Measurements from ENCODE around the gene GLYATL2.

- TF ChIP-seq, protein P1, sequence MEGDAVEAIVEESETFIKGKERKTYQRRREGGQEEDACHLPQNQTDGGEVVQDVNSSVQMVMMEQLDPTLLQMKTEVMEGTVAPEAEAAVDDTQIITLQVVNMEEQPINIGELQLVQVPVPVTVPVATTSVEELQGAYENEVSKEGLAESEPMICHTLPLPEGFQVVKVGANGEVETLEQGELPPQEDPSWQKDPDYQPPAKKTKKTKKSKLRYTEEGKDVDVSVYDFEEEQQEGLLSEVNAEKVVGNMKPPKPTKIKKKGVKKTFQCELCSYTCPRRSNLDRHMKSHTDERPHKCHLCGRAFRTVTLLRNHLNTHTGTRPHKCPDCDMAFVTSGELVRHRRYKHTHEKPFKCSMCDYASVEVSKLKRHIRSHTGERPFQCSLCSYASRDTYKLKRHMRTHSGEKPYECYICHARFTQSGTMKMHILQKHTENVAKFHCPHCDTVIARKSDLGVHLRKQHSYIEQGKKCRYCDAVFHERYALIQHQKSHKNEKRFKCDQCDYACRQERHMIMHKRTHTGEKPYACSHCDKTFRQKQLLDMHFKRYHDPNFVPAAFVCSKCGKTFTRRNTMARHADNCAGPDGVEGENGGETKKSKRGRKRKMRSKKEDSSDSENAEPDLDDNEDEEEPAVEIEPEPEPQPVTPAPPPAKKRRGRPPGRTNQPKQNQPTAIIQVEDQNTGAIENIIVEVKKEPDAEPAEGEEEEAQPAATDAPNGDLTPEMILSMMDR (IDR thresholded peaks at IDR 0.05 in 2 of 3, conservative IDR thresholded peaks at IDR 0.05 in 1 of 3; ENCODE audit: control insufficient read depth in 2 of 3, extremely low read depth in 1 of 3, insufficient read depth in 1 of 3, low read depth in 3 of 3, low read length in 3 of 3) = no peak
- TF ChIP-seq E2F4 (IDR thresholded peaks at IDR 0.05; ENCODE audit: low read depth, low read length) = no peak
- TF ChIP-seq CREB1 (IDR thresholded peaks at IDR 0.05; ENCODE audit: low read depth) = no peak
- no peak for TF ChIP-seq CHD2 (IDR thresholded peaks at IDR 0.05; ENCODE audit: borderline replicate concordance, low read depth, low read length)
- no peak for TF ChIP-seq KAT2A (conservative IDR thresholded peaks at IDR 0.05; ENCODE audit: control insufficient read depth, low read depth, low read length)
- no peak for TF ChIP-seq ATF7 (IDR thresholded peaks at IDR 0.05; ENCODE audit: low read depth)
- no peak for TF ChIP-seq ZBTB33 (IDR thresholded peaks at IDR 0.05)
Measured at GRCh38 chr11:58801302-58801701, 43.2 kb downstream of the GLYATL2 start.

All from GM12878 (cell line).